Kidney epithelial cell (primary cell): ENCODE measurements around the gene CCDC180. TPM values are rescaled to one million over a fixed set of nuclear protein-coding genes. Genes with fewer than 3 reads are reported as not detected.

Experiments used
- DNase-seq: peaks from one replicate; pipeline ENCODE4 v3.0.0-alpha.2; 2010; ENCODE audit warnings: low read depth
- H3K27me3 ChIP-seq: 2 replicates; pipeline ENCODE4 v1.6.0; 2011; ENCODE audit warnings: low read length; ENCODE audit not compliant: control insufficient read depth, insufficient read depth
- H3K36me3 ChIP-seq: 2 replicates; pipeline ENCODE4 v1.5.1; 2011; ENCODE audit warnings: low read length; ENCODE audit not compliant: control insufficient read depth, insufficient read depth
- H3K4me3 ChIP-seq: 2 replicates; pipeline ENCODE4 v1.5.1; 2011; ENCODE audit warnings: low read depth, mild to moderate bottlenecking, control low read depth, low read length
- CTCF ChIP-seq: IDR thresholded peaks from 2 replicates; pipeline ENCODE4 v1.5.1; 2011; ENCODE audit warnings: mild to moderate bottlenecking, moderate library complexity, low read length, control low read depth, inconsistent platforms; ENCODE audit not compliant: insufficient read depth, poor library complexity, severe bottlenecking
- total RNA-seq: library from RNA; depleted of rRNA; stranded (reverse); fragments of >200 nt; gene quantifications from 2 replicates; pipeline ENCODE4 v1.2.3, GENCODE V29; 2015

Gene CCDC180
- total RNA-seq, 1 donor from 2014 or later: 1.3 TPM

- Histone ChIP-seq H3K36me3 (no peaks in the 10 kb centered on the region), H3K27me3 (no peaks in the 10 kb centered on the region), H3K4me3 (no peak overlapping the region)
- DNase-seq: no peak
- no peak for TF ChIP-seq CTCF
Measured at GRCh38 chr9:97316904-97317303, 9.4 kb downstream of the CCDC180 start.

- DNase-seq: no peak
- H3K36me3 ChIP-seq: no peaks in the 10 kb centered on the region
- no peak overlapping the region for H3K4me3 ChIP-seq
- no peaks in the 10 kb centered on the region for H3K27me3 ChIP-seq
- TF ChIP-seq CTCF: no peak
Measured at GRCh38 chr9:97318433-97318832, 11.0 kb downstream of the CCDC180 start.

- no peak for TF ChIP-seq CTCF
- Histone ChIP-seq H3K36me3 (no peaks in the 10 kb centered on the region), H3K4me3 (no peak overlapping the region), H3K27me3 (no peaks in the 10 kb centered on the region)
- DNase-seq: no peak
Measured at GRCh38 chr9:97319395-97319794, 11.9 kb downstream of the CCDC180 start.

GRCh38 chr9:97320080-97320642, 12.7 kb downstream of the CCDC180 start:
- no peak for TF ChIP-seq CTCF
- H3K36me3 ChIP-seq: no peaks in the 10 kb centered on the region
- no peak for DNase-seq
- H3K27me3 ChIP-seq: no peaks in the 10 kb centered on the region
- H3K4me3 ChIP-seq: no peak overlapping the region

GRCh38 chr9:97321251-97321650, 13.8 kb downstream of the CCDC180 start:
- Histone ChIP-seq H3K27me3 (no peaks in the 10 kb centered on the region), H3K4me3 (no peak overlapping the region), H3K36me3 (no peaks in the 10 kb centered on the region)
- DNase-seq: no peak
- no peak for TF ChIP-seq CTCF

DNA sequence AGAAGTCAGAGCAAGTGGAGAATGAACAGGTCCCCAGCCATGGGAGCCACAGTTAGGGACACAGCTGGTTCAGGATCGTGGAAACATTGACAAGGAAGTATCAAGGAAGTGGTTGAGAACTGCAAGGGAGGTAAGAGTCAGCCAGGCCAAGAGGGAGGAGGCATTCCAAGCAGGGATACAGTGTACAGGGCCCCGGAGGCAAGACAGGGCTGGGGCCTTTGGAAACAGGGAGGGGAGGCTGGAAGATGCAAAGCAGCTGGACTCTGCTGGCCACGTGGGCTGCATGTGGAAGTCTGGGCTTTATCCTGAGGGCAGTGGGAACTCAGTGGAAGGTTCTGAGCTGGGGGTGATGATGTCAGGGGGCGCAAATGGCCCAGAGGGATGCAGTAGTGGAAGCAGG, 14.2 kb downstream of the CCDC180 start:
- TF ChIP-seq CTCF: no peak
- Histone ChIP-seq H3K27me3 (no peaks in the 10 kb centered on the region), H3K36me3 (no peaks in the 10 kb centered on the region), H3K4me3 (no peak overlapping the region)
- DNase-seq: no peak
